GM12878 (cell line): ENCODE data around the gene MRAS. TPM values are rescaled to one million over a fixed set of nuclear protein-coding genes. Genes with fewer than 3 reads are reported as not detected.

ENCODE experiments used
- ATAC-seq: fragments of 200-7000 bp; cut with Tn5 transposase; 3 replicates; pipeline ENCODE4 v1.9.1; 2020; ENCODE audit warnings: mild to moderate bottlenecking, moderate library complexity
- BruUV-seq: library from RNA; stranded (reverse); fragments of 400-500 nt; replicated peaks from 2 replicates; lab custom pipeline; 2021; lab: Mats Ljungman, UMichigan
- CTCF ChIA-PET: fragments of 300-600 bp; sonication (Branson Sonifier 250); formaldehyde crosslinking; extraction: SDS; loops from one replicate; lab custom pipeline; 2021; ENCODE audit warnings: inconsistent platforms; lab: Yijun Ruan, JAX
- POLR2A ChIA-PET: fragments of 350-600 bp; formaldehyde crosslinking; extraction: SDS; loops from one replicate; lab custom pipeline; 2021; ENCODE audit warnings: inconsistent platforms; lab: Charles Lee
- RAD21 ChIA-PET: fragments of 300-600 bp; sonication (Branson Sonifier 250); formaldehyde crosslinking; loops from one replicate; lab custom pipeline; 2023; ENCODE audit warnings: antibody characterized with exemption; ENCODE audit not compliant: unreplicated experiment; lab: Charles Lee
- SMC1A ChIA-PET: fragments of 300-600 bp; sonication (Branson Sonifier 250); formaldehyde crosslinking; loops from one replicate; lab custom pipeline; 2023; ENCODE audit not compliant: unreplicated experiment, uncharacterized antibody; lab: Charles Lee
- DNase-seq: peaks from one replicate; pipeline ENCODE4 v3.0.0-alpha.2; 2011; ENCODE audit warnings: low read depth, low spot score
- FAIRE-seq: peaks from 3 replicates; lab custom pipeline; 2011; peaks lifted over from hg19 to GRCh38; lab: Jason Lieb, UNC
- H2AFZ ChIP-seq: 2 replicates; pipeline ENCODE4 v1.6.0; 2011; ENCODE audit warnings: low read depth, low read length, control low read depth; ENCODE audit not compliant: control insufficient read depth
- H3K27ac ChIP-seq: 2 replicates; pipeline ENCODE4 v1.5.1; 2011; ENCODE audit warnings: control low read depth; ENCODE audit not compliant: control insufficient read depth, insufficient read depth
- H3K27me3 ChIP-seq, 2 experiments: replicated peaks in 1 of 2; 2 replicates each; pipeline versions ENCODE4 v1.6.0 to v1.6.1; 2011; ENCODE audit warnings: low read length in 1 of 2; ENCODE audit not compliant: control insufficient read depth in 2 of 2, insufficient read depth in 2 of 2
- H3K36me3 ChIP-seq, 2 experiments: 2 replicates each; pipeline ENCODE4 v1.5.1; 2011; ENCODE audit warnings: low read length in 1 of 2; ENCODE audit not compliant: control insufficient read depth in 2 of 2, insufficient read depth in 2 of 2
- H3K4me1 ChIP-seq: 2 replicates; pipeline ENCODE4 v1.6.1; 2011; ENCODE audit warnings: mild to moderate bottlenecking, low read length, moderate library complexity, mixed read lengths; ENCODE audit not compliant: control insufficient read depth, insufficient read depth
- H3K4me2 ChIP-seq: 2 replicates; pipeline ENCODE4 v1.6.0; 2011; ENCODE audit warnings: control low read depth; ENCODE audit not compliant: control insufficient read depth, insufficient read depth
- H3K4me3 ChIP-seq: fragments of 200-600 bp; sonication (generic); 2 replicates; pipeline ENCODE4 v1.5.1; 2016
- H3K79me2 ChIP-seq: 2 replicates; pipeline ENCODE4 v1.6.0; 2011; ENCODE audit warnings: low read length; ENCODE audit not compliant: control insufficient read depth, insufficient read depth
- H3K9ac ChIP-seq: 2 replicates; pipeline ENCODE4 v1.8.0; 2011; ENCODE audit warnings: low read length, control low read depth, mixed read lengths; ENCODE audit not compliant: control insufficient read depth, insufficient read depth
- H3K9me3 ChIP-seq: replicated peaks from 3 replicates; pipeline ENCODE4 v1.5.1; 2011; ENCODE audit warnings: mild to moderate bottlenecking, low read length; ENCODE audit not compliant: control insufficient read depth, insufficient read depth
- H4K20me1 ChIP-seq: 2 replicates; pipeline ENCODE4 v1.6.0; 2011; ENCODE audit not compliant: control insufficient read depth, insufficient read depth
- ATF7 ChIP-seq: fragments of 450-650 bp; IDR thresholded peaks from 2 replicates; pipeline ENCODE4 v1.6.1; 2016; ENCODE audit warnings: low read depth, mild to moderate bottlenecking
- BCL3 ChIP-seq: IDR thresholded peaks from 2 replicates; pipeline ENCODE4 v1.6.1; 2011; ENCODE audit warnings: borderline replicate concordance, low read depth, mild to moderate bottlenecking, moderate library complexity, low read length; ENCODE audit not compliant: insufficient read depth, poor library complexity, severe bottlenecking
- E2F8 ChIP-seq: fragments of 450-650 bp; IDR thresholded peaks from 2 replicates; pipeline ENCODE4 v1.6.1; 2018; ENCODE audit warnings: mild to moderate bottlenecking, low read depth, moderate library complexity; ENCODE audit not compliant: partially characterized antibody
- FOS ChIP-seq: IDR thresholded peaks from 3 replicates; pipeline ENCODE4 v1.6.1; 2011; ENCODE audit warnings: borderline replicate concordance; ENCODE audit not compliant: insufficient read length; ENCODE audit errors: extremely low read depth
- JUND ChIP-seq: IDR thresholded peaks from 2 replicates; pipeline ENCODE4 v1.6.1; 2012; ENCODE audit warnings: low read depth, mild to moderate bottlenecking, low read length, improper control_type of control experiment, moderate library complexity
- RELB ChIP-seq: fragments of 450-650 bp; IDR thresholded peaks from 2 replicates; pipeline ENCODE4 v1.6.1; 2017; ENCODE audit warnings: low read depth, mild to moderate bottlenecking, moderate library complexity
- SREBF1 ChIP-seq: IDR thresholded peaks from 2 replicates; pipeline ENCODE4 v1.6.1; 2012; ENCODE audit warnings: mild to moderate bottlenecking, low read length
- USF2 ChIP-seq: IDR thresholded peaks from 2 replicates; pipeline ENCODE4 v1.6.1; 2011; ENCODE audit warnings: low read depth, low read length, improper control_type of control experiment, borderline replicate concordance
- ZBED1 ChIP-seq: IDR thresholded peaks from 2 replicates; pipeline ENCODE4 v1.6.1; 2016; ENCODE audit warnings: borderline replicate concordance
- WGBS: methylation state at CpG from one replicate; pipeline ENCODE4 v1.1.6; 2016; ENCODE audit warnings: low lambda C conversion rate; ENCODE audit not compliant: insufficient replicate concordance, insufficient coverage; ENCODE audit errors: missing lambda C conversion rate; 5-methylcytosine and 5-hydroxymethylcytosine counted together
- in situ Hi-C: fragments of 300-500 bp; cut with MboI; formaldehyde crosslinking; loops from 9 replicates; pipeline ENCODE4 v1.14.3; 2018; ENCODE audit warnings: mixed read lengths
- intact Hi-C: fragments of 100-400 bp; cut with micrococcal nuclease; formaldehyde crosslinking; loops from one replicate; pipeline ENCODE4 v1.14.2; 2022; ENCODE audit not compliant: unreplicated experiment
- polyA plus RNA-seq, 11 experiments: library from polyadenylated mRNA; depleted of rRNA in 4 of 11; unstranded in 6 of 11; stranded (reverse) in 5 of 11; fragments of >200 nt; fragmentation: Nextera tagmentation in 4 of 11; fragmentation: Illumina TruSeq in 1 of 11; extraction: Ambion mirVana in 4 of 11; extraction: Trizol in 1 of 11; gene quantifications; 1 replicate in 1 of 11; 2 replicates in 10 of 11; pipeline versions ENCODE4 v1.2.1 to v1.2.3, GENCODE V29; 2011 to 2016; ENCODE audit warnings: inconsistent platforms in 2 of 11, missing spikeins in 2 of 11, low read depth in 1 of 11
- total RNA-seq, 4 experiments: library from RNA; depleted of rRNA in 3 of 4; stranded (reverse); fragments of >200 nt in 3 of 4; fragmentation: Illumina TruSeq in 1 of 4; extraction: Trizol in 1 of 4; gene quantifications; 2 replicates each; pipeline versions ENCODE4 v1.2.1 to v1.2.3, GENCODE V29; 2013 to 2021

The MRAS gene
- total and polyA plus RNA-seq, 10 of the 15 experiments (the other 5 are each of a cell fraction or from before 2014, with no cell fraction given), result 0.01 to 0.44 (median 0.17) TPM; not detected in 6

- TF ChIP-seq USF2 (no peak), JUND (no peak)
- TF ChIP-seq, all 136 proteins: peak for 0
Observed at GRCh38 chr3:138418601-138419206, 70.3 kb downstream of the MRAS start (continued).

- ChIA-PET CTCF (interaction anchor here (1.5 to 1.6 kb wide), 2 partner anchors 11 to 500 kb away, joined by 4 to 12 read pairs; no protein-coding TSS in a partner anchor), RAD21 (interaction anchor here (0.7 kb wide), 1 partner anchor 437 kb away, joined by 3 read pairs; no protein-coding TSS in a partner anchor), SMC1A (no interaction called here), POLR2A (no interaction called here)
- H3K27ac ChIP-seq, result no peak overlapping the region
- no peaks in the 10 kb centered on the region for H4K20me1 ChIP-seq
- no peak overlapping the region for H3K4me2 ChIP-seq
- no TSS peak for BruUV-seq
- H3K4me3 ChIP-seq, result no peak overlapping the region
- H3K79me2 ChIP-seq, result no peaks in the 10 kb centered on the region
- no peak for ATAC-seq
- 0% methylated on average over 1 of the region's 1 CpG for WGBS
- DNase-seq, result no peak
- H3K9me3 ChIP-seq, result no peaks in the 10 kb centered on the region
- H3K27me3 ChIP-seq, result no peaks in the 10 kb centered on the region
- intact Hi-C loops, result no loop called here
- no peak overlapping the region for H3K9ac ChIP-seq
- FAIRE-seq, result no peak
- H3K4me1 ChIP-seq, result no peaks in the 10 kb centered on the region
- TF ChIP-seq RELB (no peak), E2F8 (no peak), FOS (no peak), ATF7 (no peak), BCL3 (no peak), ZBED1 (no peak), SREBF1 (no peak)
- no peak overlapping the region for H2AFZ ChIP-seq
- in situ Hi-C loops, result no loop called here
- H3K36me3 ChIP-seq, result no peaks in the 10 kb centered on the region
Observed at GRCh38 chr3:138423316-138423715, 74.9 kb downstream of the MRAS start.
